Astrocyte (in vitro differentiated cells and primary cell): Measurements from ENCODE around the gene SLC8A2. TPM values are rescaled to one million over a fixed set of nuclear protein-coding genes. Genes with fewer than 3 reads are reported as not detected.

Experiments
- DNase-seq: peaks from one replicate; pipeline ENCODE4 v3.0.0-alpha.2; 2010; ENCODE audit warnings: low read depth
- FAIRE-seq: peaks from 2 replicates; lab custom pipeline; 2011; peaks lifted over from hg19 to GRCh38; lab: Jason Lieb, UNC
- H2AFZ ChIP-seq: 2 replicates; pipeline ENCODE4 v1.6.0; 2012; ENCODE audit warnings: low read depth, low read length, inconsistent platforms
- H3K27ac ChIP-seq: 2 replicates; pipeline ENCODE4 v1.5.1; 2011; ENCODE audit warnings: low read depth, low read length, inconsistent platforms
- H3K27me3 ChIP-seq: 2 replicates; pipeline ENCODE4 v1.6.0; 2011; ENCODE audit warnings: low read length, inconsistent platforms; ENCODE audit not compliant: insufficient read depth
- H3K36me3 ChIP-seq: 2 replicates; pipeline ENCODE4 v1.5.1; 2011; ENCODE audit warnings: low read length, inconsistent platforms; ENCODE audit not compliant: insufficient read depth
- H3K4me1 ChIP-seq: 2 replicates; pipeline ENCODE4 v1.5.1; 2011; ENCODE audit warnings: low read length, inconsistent platforms; ENCODE audit not compliant: insufficient read depth
- H3K4me2 ChIP-seq: 2 replicates; pipeline ENCODE4 v1.6.0; 2012; ENCODE audit warnings: low read length, inconsistent platforms
- H3K4me3 ChIP-seq: 2 replicates; pipeline ENCODE4 v1.5.1; 2011; ENCODE audit warnings: low read depth, mild to moderate bottlenecking, low read length, inconsistent platforms; ENCODE audit not compliant: insufficient read depth
- H3K79me2 ChIP-seq: 2 replicates; pipeline ENCODE4 v1.6.0; 2012; ENCODE audit warnings: mild to moderate bottlenecking, low read length, inconsistent platforms; ENCODE audit not compliant: insufficient read depth
- H3K9ac ChIP-seq: 2 replicates; pipeline ENCODE4 v1.6.0; 2012; ENCODE audit warnings: mild to moderate bottlenecking, low read length, inconsistent platforms
- H3K9me3 ChIP-seq: 2 replicates; pipeline ENCODE4 v1.5.1; 2012; ENCODE audit warnings: low read depth, mild to moderate bottlenecking, low read length, inconsistent platforms; ENCODE audit not compliant: insufficient read depth
- H4K20me1 ChIP-seq: 2 replicates; pipeline ENCODE4 v1.6.0; 2012; ENCODE audit warnings: low read length, inconsistent platforms; ENCODE audit not compliant: insufficient read depth
- H3K27ac Mint-ChIP-seq: one replicate; pipeline ENCODE4 v1.8.0; 2021; ENCODE audit warnings: mild to moderate bottlenecking, mixed read lengths; ENCODE audit not compliant: unreplicated experiment
- H3K27me3 Mint-ChIP-seq: one replicate; pipeline ENCODE4 v1.8.0; 2021; ENCODE audit warnings: low read depth, mixed read lengths; ENCODE audit not compliant: unreplicated experiment
- H3K36me3 Mint-ChIP-seq: one replicate; pipeline ENCODE4 v1.8.0; 2021; ENCODE audit warnings: low read depth, mixed read lengths; ENCODE audit not compliant: unreplicated experiment
- H3K4me1 Mint-ChIP-seq: one replicate; pipeline ENCODE4 v1.8.0; 2021; ENCODE audit warnings: low read depth, mixed read lengths; ENCODE audit not compliant: unreplicated experiment
- H3K4me3 Mint-ChIP-seq: one replicate; pipeline ENCODE4 v1.8.0; 2021; ENCODE audit warnings: mild to moderate bottlenecking, moderate library complexity, mixed read lengths; ENCODE audit not compliant: unreplicated experiment
- H3K9me3 Mint-ChIP-seq: one replicate; pipeline ENCODE4 v1.8.0; 2021; ENCODE audit warnings: mild to moderate bottlenecking, mixed read lengths; ENCODE audit not compliant: unreplicated experiment
- EZH2 ChIP-seq: IDR thresholded peaks from 2 replicates; pipeline ENCODE4 v1.6.1; 2012; ENCODE audit warnings: mild to moderate bottlenecking, low read length, inconsistent platforms; ENCODE audit not compliant: insufficient read depth
- total RNA-seq: library from RNA; stranded (reverse); gene quantifications from 2 replicates; pipeline ENCODE4 v1.2.1, GENCODE V29; 2021
- TF ChIP-seq, protein P1 (sequence below): IDR thresholded peaks from 2 replicates; pipeline ENCODE4 v1.5.1; 2011; ENCODE audit warnings: low read depth, mild to moderate bottlenecking, inconsistent platforms, low read length, moderate library complexity; ENCODE audit not compliant: insufficient read depth

Gene SLC8A2
- total RNA-seq, 1 donor from 2014 or later = 3.3 TPM

DNA sequence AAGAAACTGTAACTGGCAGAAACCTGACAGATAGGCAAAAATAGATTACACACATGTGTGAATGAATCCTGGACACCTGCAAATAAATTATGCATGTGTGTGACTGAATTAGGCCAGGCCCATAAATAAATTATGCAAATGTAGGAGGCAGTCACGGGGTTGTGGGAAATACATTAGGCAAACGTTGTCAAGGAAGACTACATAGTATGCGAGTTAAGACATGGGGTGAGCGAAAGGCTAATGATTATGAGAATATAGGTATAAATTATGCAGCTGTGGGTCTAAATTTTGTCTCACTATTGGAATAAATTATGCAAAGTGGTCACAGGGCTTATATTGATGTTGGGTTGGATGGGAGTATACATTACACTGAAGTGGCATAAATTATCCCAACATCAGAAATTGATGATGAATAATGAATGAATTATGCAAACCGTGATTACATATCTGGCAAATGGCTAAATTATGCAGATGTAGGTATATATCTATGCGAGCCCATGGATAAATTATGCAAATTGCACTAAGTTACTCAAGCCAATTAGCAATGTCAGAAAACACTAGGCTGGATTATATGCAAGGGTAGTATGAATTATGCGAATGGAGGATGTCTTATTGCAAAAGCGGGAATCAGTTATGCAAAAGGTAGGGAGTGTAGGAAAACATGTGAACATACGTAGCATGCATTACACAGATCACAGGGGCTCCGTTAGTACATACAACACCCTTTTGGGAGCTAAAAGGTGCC lies 6.8 kb downstream of the SLC8A2 start:
- H3K4me3 Mint-ChIP-seq = no peak overlapping the region
- H3K9me3 Mint-ChIP-seq = no peaks in the 10 kb centered on the region
- no peak for TF ChIP-seq EZH2
- TF ChIP-seq, protein P1, sequence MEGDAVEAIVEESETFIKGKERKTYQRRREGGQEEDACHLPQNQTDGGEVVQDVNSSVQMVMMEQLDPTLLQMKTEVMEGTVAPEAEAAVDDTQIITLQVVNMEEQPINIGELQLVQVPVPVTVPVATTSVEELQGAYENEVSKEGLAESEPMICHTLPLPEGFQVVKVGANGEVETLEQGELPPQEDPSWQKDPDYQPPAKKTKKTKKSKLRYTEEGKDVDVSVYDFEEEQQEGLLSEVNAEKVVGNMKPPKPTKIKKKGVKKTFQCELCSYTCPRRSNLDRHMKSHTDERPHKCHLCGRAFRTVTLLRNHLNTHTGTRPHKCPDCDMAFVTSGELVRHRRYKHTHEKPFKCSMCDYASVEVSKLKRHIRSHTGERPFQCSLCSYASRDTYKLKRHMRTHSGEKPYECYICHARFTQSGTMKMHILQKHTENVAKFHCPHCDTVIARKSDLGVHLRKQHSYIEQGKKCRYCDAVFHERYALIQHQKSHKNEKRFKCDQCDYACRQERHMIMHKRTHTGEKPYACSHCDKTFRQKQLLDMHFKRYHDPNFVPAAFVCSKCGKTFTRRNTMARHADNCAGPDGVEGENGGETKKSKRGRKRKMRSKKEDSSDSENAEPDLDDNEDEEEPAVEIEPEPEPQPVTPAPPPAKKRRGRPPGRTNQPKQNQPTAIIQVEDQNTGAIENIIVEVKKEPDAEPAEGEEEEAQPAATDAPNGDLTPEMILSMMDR = no peak
- H3K79me2 ChIP-seq = no peaks in the 10 kb centered on the region
- FAIRE-seq (no peak), DNase-seq (no peak)
- peaks cover 22% of the 10 kb centered on the region for H3K27me3 Mint-ChIP-seq
- H3K4me1 Mint-ChIP-seq = no peaks in the 10 kb centered on the region
- H3K4me3 ChIP-seq = no peak overlapping the region
- no peak overlapping the region for H3K27ac Mint-ChIP-seq
- H2AFZ ChIP-seq = no peak overlapping the region
- H3K9me3 ChIP-seq = no peaks in the 10 kb centered on the region
- no peaks in the 10 kb centered on the region for H3K36me3 Mint-ChIP-seq
- no peaks in the 10 kb centered on the region for H3K4me1 ChIP-seq
- H4K20me1 ChIP-seq = peaks cover 4% of the 10 kb centered on the region
- H3K27ac ChIP-seq = no peak overlapping the region
- H3K4me2 ChIP-seq = no peak overlapping the region
- H3K36me3 ChIP-seq = no peaks in the 10 kb centered on the region
- H3K27me3 ChIP-seq = peaks cover 36% of the 10 kb centered on the region
- no peak overlapping the region for H3K9ac ChIP-seq

DNA sequence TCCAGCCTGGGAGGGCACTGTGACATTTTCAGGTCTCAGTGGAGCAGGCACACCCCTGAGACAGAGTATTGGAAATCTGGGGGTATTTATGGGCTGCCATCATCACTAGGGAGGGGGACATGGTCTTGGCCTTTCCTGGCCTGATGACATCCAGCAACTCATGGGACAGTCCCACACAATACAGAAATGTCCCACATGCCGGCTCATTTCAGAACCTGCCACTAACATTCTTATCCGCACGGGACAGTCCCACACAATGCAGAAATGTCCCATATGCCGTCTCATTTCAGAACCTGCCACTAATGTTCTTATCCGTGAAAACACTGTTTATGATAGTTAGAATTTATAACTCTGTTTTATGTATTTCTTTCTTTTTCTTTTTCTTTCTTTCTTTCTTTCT lies 9.8 kb downstream of the SLC8A2 start:
- H3K4me2 ChIP-seq = no peak overlapping the region
- H3K9ac ChIP-seq = no peak overlapping the region
- H3K9me3 ChIP-seq = peaks cover 2% of the 10 kb centered on the region
- H2AFZ ChIP-seq = no peak overlapping the region
- no peak overlapping the region for H3K4me3 ChIP-seq
- DNase-seq = no peak
- Mint-ChIP-seq H3K27ac (no peak overlapping the region), H3K4me3 (no peak overlapping the region), H3K9me3 (peaks cover 2% of the 10 kb centered on the region), H3K27me3 (peaks cover 9% of the 10 kb centered on the region), H3K36me3 (no peaks in the 10 kb centered on the region), H3K4me1 (no peaks in the 10 kb centered on the region)
- no peaks in the 10 kb centered on the region for H3K36me3 ChIP-seq
- H3K27ac ChIP-seq = no peak overlapping the region
- TF ChIP-seq, protein P1 = no peak
- no peak for TF ChIP-seq EZH2
- peaks cover 45% of the 10 kb centered on the region for H3K27me3 ChIP-seq
- no peak for FAIRE-seq
- H3K4me1 ChIP-seq = no peaks in the 10 kb centered on the region
- H4K20me1 ChIP-seq = peaks cover 3% of the 10 kb centered on the region
- no peaks in the 10 kb centered on the region for H3K79me2 ChIP-seq

DNA sequence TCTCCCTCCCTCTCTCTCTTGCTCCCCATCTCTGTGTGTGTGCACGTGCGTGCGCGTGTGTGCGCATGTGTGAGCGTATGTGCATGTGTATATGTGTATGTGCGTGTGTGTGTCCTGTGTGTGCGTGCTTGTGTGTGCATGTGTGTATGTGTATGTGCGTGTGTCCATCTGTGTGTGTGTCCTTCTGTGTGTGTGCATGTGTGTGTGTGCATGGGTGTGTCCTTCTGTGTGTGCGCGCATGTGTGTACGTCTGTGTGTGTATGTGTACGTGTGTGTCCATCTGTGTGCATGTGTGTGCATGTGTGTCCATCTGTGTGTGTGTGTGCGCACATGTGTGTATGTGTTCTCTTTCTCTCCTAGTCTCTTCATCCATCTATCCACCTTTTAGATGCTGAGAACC lies 12.2 kb downstream of the SLC8A2 start:
- Histone ChIP-seq H3K27ac (no peak overlapping the region), H3K9me3 (peaks cover 20% of the 10 kb centered on the region), H3K4me3 (no peak overlapping the region), H3K79me2 (no peaks in the 10 kb centered on the region), H4K20me1 (peaks cover 3% of the 10 kb centered on the region), H3K4me2 (no peak overlapping the region), H3K36me3 (no peaks in the 10 kb centered on the region), H3K27me3 (peaks cover 53% of the 10 kb centered on the region), H3K9ac (no peak overlapping the region), H3K4me1 (no peaks in the 10 kb centered on the region), H2AFZ (no peak overlapping the region)
- no peak overlapping the region for H3K4me3 Mint-ChIP-seq
- FAIRE-seq = no peak
- H3K9me3 Mint-ChIP-seq = peaks cover 15% of the 10 kb centered on the region
- H3K36me3 Mint-ChIP-seq = peaks cover 15% of the 10 kb centered on the region
- no peak overlapping the region for H3K27ac Mint-ChIP-seq
- no peak for DNase-seq
- H3K4me1 Mint-ChIP-seq = no peaks in the 10 kb centered on the region
- TF ChIP-seq EZH2 = no peak
- TF ChIP-seq, protein P1 = no peak
- H3K27me3 Mint-ChIP-seq = peaks cover 13% of the 10 kb centered on the region
